GM19351 (cell line): ENCODE results near the gene LIPH.
"Not testable (repeated sequence)": the region's sequence is repeated elsewhere in the genome, so short reads cannot be mapped to it uniquely, and the experiment has no call there.

Experiments
- ATAC-seq: cut with Tn5 transposase; IDR thresholded peaks from one replicate; pipeline ENCODE4 v1.9.1; 2021; ENCODE audit warnings: mild to moderate bottlenecking, moderate library complexity; ENCODE audit not compliant: unreplicated experiment

The LIPH gene

GRCh38 chr3:185489462-185489861 lies 62.9 kb downstream of the LIPH start:
- ATAC-seq: no peak

GRCh38 chr3:185488465-185488864 lies 63.9 kb downstream of the LIPH start:
- ATAC-seq: no peak

- no peak for ATAC-seq
Measured at GRCh38 chr3:185486394-185486793, 66.0 kb downstream of the LIPH start.

GRCh38 chr3:185484296-185484695 lies 68.1 kb downstream of the LIPH start:
- no peak for ATAC-seq

GRCh38 chr3:185479373-185479945 lies 72.9 kb downstream of the LIPH start:
- ATAC-seq: no peak

GRCh38 chr3:185477316-185477715 lies 75.1 kb downstream of the LIPH start:
- no peak for ATAC-seq

- ATAC-seq: not testable (repeated sequence)
Measured at GRCh38 chr3:185474922-185475321, 77.5 kb downstream of the LIPH start.

GRCh38 chr3:185473290-185473815 lies 79.0 kb downstream of the LIPH start:
- ATAC-seq: no peak

- no peak for ATAC-seq
Measured at GRCh38 chr3:185470323-185470722, 82.1 kb downstream of the LIPH start.

- ATAC-seq: no peak
Measured at GRCh38 chr3:185469542-185469941, 82.8 kb downstream of the LIPH start.

- ATAC-seq: not testable (repeated sequence)
Measured at GRCh38 chr3:185466123-185466522, 86.3 kb downstream of the LIPH start.

GRCh38 chr3:185465471-185465870 lies 86.9 kb downstream of the LIPH start:
- no peak for ATAC-seq

- ATAC-seq: no peak
Measured at GRCh38 chr3:185460719-185461350, 91.6 kb downstream of the LIPH start.

- no peak for ATAC-seq
Measured at GRCh38 chr3:185460309-185460708, 92.1 kb downstream of the LIPH start.

- no peak for ATAC-seq
Measured at GRCh38 chr3:185457376-185457775, 95.0 kb downstream of the LIPH start.
